ENCODE data around the gene HSD17B8. TPM values are rescaled to one million over a fixed set of nuclear protein-coding genes. Genes with fewer than 3 reads are reported as not detected.

The HSD17B8 gene
- total and polyA plus RNA-seq, 2 experiments from 2014 or later: 4.3 to 8.9 TPM

DNA sequence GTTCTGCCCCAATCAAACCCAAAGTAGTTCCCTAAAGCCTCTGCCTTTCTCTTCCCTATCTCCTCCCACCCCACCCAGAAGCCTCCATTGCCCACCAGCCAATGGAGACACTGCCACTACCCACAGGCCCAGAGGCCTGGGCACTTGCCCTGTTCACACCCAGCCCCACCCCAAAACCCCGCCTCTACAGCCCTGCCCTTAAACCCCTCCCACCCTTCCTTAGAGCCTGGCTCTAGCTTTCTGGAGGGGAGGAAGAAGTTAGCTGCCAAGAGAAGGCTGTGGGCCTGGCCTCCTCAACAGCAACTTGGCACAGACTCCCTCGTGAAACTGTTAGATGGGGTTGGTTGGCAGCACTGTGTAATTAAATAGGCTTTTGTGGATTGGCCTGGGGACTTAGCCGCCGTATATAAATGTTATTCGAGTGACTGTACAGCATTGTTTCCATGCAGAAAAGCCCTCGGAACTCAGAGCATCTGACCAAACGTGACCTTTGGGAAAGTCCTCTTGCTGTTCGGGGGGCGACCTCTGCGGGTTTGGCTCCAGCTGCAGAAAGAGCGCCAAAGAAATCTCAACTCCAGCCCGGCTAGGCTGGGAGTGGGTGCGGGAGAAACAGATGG lies 43.6 kb upstream of the HSD17B8 start:
- H3K27ac ChIP-seq (ENCODE audit: low read depth): no peak overlapping the region

More for the DNA sequence above, 43.6 kb upstream of the HSD17B8 start:
- Histone ChIP-seq H4K20me1 (replicated peaks; ENCODE audit: insufficient read depth) (no peaks in the 10 kb centered on the region), H3K36me3 (ENCODE audit: insufficient read depth) (no peaks in the 10 kb centered on the region), H3K27me3 (ENCODE audit: insufficient read depth) (peaks cover 15% of the 10 kb centered on the region), H3K9me2 (ENCODE audit: insufficient read depth) (no peaks in the 10 kb centered on the region), H3K79me2 (replicated peaks; ENCODE audit: insufficient read depth) (no peaks in the 10 kb centered on the region), H3K4me2 (peak overlapping the region; percentile 81), H3F3A (replicated peaks; ENCODE audit: low read depth) (0 out of 2 replicates have a peak, but pooled peaks cover 3% of the 10 kb centered on the region), H3K4me1 (ENCODE audit: insufficient read depth) (peaks cover 12% of the 10 kb centered on the region), H3K4me3 (peak overlapping the region; percentile 75), H2AFZ (peak overlapping the region; percentile 87; the same call in 1 of the 2 replicates)
- Mint-ChIP-seq H3K4me3 (peak overlapping the region; percentile 84), H3K9me3 (no peaks in the 10 kb centered on the region), H3K4me1 (peaks cover 18% of the 10 kb centered on the region), H3K27ac (no peak overlapping the region), H3K36me3 (ENCODE audit: low read depth) (no peaks in the 10 kb centered on the region), H3K27me3 (ENCODE audit: insufficient read depth, low read depth, poor library complexity) (peaks cover 24% of the 10 kb centered on the region)
- ATAC-seq (peak; percentile 72), DNase-seq (ENCODE audit: low spot score) (peak; percentile 61)
- TF ChIP-seq, protein P1, sequence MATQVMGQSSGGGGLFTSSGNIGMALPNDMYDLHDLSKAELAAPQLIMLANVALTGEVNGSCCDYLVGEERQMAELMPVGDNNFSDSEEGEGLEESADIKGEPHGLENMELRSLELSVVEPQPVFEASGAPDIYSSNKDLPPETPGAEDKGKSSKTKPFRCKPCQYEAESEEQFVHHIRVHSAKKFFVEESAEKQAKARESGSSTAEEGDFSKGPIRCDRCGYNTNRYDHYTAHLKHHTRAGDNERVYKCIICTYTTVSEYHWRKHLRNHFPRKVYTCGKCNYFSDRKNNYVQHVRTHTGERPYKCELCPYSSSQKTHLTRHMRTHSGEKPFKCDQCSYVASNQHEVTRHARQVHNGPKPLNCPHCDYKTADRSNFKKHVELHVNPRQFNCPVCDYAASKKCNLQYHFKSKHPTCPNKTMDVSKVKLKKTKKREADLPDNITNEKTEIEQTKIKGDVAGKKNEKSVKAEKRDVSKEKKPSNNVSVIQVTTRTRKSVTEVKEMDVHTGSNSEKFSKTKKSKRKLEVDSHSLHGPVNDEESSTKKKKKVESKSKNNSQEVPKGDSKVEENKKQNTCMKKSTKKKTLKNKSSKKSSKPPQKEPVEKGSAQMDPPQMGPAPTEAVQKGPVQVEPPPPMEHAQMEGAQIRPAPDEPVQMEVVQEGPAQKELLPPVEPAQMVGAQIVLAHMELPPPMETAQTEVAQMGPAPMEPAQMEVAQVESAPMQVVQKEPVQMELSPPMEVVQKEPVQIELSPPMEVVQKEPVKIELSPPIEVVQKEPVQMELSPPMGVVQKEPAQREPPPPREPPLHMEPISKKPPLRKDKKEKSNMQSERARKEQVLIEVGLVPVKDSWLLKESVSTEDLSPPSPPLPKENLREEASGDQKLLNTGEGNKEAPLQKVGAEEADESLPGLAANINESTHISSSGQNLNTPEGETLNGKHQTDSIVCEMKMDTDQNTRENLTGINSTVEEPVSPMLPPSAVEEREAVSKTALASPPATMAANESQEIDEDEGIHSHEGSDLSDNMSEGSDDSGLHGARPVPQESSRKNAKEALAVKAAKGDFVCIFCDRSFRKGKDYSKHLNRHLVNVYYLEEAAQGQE (IDR thresholded peaks at IDR 0.05; ENCODE audit: unreplicated experiment): no peak
- TF ChIP-seq STAT1 (IDR thresholded peaks at IDR 0.05; ENCODE audit: unreplicated experiment): no peak
- TF ChIP-seq EZH2 (IDR thresholded peaks at IDR 0.05; ENCODE audit: low read depth, unreplicated experiment): no peak
- no peak for TF ChIP-seq POLR2AphosphoS5 (IDR thresholded peaks at IDR 0.05; ENCODE audit: low read depth)
- TF ChIP-seq CREB1 (CRISPR knock-in tag; IDR thresholded peaks at IDR 0.05; ENCODE audit: low read depth): no peak
- TF ChIP-seq, protein P2, sequence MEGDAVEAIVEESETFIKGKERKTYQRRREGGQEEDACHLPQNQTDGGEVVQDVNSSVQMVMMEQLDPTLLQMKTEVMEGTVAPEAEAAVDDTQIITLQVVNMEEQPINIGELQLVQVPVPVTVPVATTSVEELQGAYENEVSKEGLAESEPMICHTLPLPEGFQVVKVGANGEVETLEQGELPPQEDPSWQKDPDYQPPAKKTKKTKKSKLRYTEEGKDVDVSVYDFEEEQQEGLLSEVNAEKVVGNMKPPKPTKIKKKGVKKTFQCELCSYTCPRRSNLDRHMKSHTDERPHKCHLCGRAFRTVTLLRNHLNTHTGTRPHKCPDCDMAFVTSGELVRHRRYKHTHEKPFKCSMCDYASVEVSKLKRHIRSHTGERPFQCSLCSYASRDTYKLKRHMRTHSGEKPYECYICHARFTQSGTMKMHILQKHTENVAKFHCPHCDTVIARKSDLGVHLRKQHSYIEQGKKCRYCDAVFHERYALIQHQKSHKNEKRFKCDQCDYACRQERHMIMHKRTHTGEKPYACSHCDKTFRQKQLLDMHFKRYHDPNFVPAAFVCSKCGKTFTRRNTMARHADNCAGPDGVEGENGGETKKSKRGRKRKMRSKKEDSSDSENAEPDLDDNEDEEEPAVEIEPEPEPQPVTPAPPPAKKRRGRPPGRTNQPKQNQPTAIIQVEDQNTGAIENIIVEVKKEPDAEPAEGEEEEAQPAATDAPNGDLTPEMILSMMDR (conservative IDR thresholded peaks at IDR 0.05; ENCODE audit: low read depth in 2 of 2): no peak
- TF ChIP-seq, protein P3, sequence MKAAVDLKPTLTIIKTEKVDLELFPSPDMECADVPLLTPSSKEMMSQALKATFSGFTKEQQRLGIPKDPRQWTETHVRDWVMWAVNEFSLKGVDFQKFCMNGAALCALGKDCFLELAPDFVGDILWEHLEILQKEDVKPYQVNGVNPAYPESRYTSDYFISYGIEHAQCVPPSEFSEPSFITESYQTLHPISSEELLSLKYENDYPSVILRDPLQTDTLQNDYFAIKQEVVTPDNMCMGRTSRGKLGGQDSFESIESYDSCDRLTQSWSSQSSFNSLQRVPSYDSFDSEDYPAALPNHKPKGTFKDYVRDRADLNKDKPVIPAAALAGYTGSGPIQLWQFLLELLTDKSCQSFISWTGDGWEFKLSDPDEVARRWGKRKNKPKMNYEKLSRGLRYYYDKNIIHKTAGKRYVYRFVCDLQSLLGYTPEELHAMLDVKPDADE (IDR thresholded peaks at IDR 0.05): no peak
- TF ChIP-seq ZNF331 (CRISPR knock-in tag; IDR thresholded peaks at IDR 0.05; ENCODE audit: low read depth): no peak
- TF ChIP-seq, protein P4, sequence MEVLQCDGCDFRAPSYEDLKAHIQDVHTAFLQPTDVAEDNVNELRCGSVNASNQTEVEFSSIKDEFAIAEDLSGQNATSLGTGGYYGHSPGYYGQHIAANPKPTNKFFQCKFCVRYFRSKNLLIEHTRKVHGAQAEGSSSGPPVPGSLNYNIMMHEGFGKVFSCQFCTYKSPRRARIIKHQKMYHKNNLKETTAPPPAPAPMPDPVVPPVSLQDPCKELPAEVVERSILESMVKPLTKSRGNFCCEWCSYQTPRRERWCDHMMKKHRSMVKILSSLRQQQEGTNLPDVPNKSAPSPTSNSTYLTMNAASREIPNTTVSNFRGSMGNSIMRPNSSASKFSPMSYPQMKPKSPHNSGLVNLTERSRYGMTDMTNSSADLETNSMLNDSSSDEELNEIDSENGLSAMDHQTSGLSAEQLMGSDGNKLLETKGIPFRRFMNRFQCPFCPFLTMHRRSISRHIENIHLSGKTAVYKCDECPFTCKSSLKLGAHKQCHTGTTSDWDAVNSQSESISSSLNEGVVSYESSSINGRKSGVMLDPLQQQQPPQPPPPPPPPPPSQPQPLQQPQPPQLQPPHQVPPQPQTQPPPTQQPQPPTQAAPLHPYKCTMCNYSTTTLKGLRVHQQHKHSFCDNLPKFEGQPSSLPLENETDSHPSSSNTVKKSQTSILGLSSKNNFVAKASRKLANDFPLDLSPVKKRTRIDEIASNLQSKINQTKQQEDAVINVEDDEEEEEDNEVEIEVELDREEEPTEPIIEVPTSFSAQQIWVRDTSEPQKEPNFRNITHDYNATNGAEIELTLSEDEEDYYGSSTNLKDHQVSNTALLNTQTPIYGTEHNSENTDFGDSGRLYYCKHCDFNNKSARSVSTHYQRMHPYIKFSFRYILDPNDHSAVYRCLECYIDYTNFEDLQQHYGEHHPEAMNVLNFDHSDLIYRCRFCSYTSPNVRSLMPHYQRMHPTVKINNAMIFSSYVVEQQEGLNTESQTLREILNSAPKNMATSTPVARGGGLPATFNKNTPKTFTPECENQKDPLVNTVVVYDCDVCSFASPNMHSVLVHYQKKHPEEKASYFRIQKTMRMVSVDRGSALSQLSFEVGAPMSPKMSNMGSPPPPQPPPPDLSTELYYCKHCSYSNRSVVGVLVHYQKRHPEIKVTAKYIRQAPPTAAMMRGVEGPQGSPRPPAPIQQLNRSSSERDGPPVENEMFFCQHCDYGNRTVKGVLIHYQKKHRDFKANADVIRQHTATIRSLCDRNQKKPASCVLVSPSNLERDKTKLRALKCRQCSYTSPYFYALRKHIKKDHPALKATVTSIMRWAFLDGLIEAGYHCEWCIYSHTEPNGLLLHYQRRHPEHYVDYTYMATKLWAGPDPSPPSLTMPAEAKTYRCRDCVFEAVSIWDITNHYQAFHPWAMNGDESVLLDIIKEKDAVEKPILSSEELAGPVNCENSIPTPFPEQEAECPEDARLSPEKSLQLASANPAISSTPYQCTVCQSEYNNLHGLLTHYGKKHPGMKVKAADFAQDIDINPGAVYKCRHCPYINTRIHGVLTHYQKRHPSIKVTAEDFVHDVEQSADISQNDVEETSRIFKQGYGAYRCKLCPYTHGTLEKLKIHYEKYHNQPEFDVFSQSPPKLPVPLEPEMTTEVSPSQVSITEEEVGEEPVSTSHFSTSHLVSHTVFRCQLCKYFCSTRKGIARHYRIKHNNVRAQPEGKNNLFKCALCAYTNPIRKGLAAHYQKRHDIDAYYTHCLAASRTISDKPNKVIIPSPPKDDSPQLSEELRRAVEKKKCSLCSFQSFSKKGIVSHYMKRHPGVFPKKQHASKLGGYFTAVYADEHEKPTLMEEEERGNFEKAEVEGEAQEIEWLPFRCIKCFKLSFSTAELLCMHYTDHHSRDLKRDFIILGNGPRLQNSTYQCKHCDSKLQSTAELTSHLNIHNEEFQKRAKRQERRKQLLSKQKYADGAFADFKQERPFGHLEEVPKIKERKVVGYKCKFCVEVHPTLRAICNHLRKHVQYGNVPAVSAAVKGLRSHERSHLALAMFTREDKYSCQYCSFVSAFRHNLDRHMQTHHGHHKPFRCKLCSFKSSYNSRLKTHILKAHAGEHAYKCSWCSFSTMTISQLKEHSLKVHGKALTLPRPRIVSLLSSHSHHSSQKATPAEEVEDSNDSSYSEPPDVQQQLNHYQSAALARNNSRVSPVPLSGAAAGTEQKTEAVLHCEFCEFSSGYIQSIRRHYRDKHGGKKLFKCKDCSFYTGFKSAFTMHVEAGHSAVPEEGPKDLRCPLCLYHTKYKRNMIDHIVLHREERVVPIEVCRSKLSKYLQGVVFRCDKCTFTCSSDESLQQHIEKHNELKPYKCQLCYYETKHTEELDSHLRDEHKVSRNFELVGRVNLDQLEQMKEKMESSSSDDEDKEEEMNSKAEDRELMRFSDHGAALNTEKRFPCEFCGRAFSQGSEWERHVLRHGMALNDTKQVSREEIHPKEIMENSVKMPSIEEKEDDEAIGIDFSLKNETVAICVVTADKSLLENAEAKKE (CRISPR knock-in tag; IDR thresholded peaks at IDR 0.05): no peak
- TF ChIP-seq NANOG (IDR thresholded peaks at IDR 0.05; ENCODE audit: borderline replicate concordance): no peak

All from GM23338 (cell line).